Measurements from ENCODE around the gene CYP19A1.

Gene CYP19A1

GRCh38 chr15:51252671-51253070, 85.7 kb downstream of the CYP19A1 start:
- no peak for DNase-seq

DNA sequence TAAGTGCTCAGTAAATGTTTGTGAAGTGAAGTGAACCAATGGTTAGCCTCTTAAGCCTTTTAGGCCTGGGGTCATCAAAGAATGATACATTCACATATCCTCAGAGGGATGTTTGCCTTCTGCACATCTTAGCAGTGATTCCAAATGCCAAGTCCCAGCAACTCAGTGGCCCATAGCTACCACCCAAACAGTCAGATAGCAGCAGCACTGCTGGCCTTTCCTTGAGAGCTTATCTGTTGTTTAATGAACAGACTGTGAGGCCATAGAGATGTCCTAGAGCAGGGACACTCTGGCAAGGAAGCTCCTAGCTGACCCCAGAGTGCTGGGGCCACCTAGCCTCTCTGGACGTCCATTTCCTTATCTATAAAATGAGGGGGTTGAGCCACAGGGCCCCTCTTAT, 86.8 kb downstream of the CYP19A1 start:
- no peak for DNase-seq

GRCh38 chr15:51250217-51251011, 88.0 kb downstream of the CYP19A1 start:
- DNase-seq, result no peak

GRCh38 chr15:51245628-51246027, 92.8 kb downstream of the CYP19A1 start:
- no peak for DNase-seq

- no peak for DNase-seq
Observed at GRCh38 chr15:51244423-51244869, 94.0 kb downstream of the CYP19A1 start.

GRCh38 chr15:51243774-51244173, 94.6 kb downstream of the CYP19A1 start:
- DNase-seq, result no peak

DNA sequence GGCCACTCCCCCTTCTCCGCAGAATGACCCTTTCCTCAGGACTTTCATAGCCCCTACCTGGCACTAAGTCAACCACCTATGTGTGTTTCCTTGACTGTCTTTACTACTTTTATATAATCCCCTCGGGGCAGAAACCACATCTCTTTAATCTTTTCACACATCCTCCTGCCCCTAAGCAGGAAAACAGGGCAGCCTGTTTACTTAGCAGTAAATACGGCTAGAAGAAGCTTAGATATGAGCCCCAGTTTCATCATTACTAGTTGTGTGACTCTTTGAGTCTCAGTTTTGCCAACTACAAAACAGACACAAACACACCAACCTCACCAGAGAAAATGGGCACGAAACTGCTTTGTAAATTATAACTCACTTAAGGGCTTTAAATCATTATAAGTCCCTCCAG, 98.3 kb downstream of the CYP19A1 start:
- DNase-seq, result no peak

GRCh38 chr15:51237816-51238215, 100.6 kb downstream of the CYP19A1 start:
- no peak for DNase-seq

DNA sequence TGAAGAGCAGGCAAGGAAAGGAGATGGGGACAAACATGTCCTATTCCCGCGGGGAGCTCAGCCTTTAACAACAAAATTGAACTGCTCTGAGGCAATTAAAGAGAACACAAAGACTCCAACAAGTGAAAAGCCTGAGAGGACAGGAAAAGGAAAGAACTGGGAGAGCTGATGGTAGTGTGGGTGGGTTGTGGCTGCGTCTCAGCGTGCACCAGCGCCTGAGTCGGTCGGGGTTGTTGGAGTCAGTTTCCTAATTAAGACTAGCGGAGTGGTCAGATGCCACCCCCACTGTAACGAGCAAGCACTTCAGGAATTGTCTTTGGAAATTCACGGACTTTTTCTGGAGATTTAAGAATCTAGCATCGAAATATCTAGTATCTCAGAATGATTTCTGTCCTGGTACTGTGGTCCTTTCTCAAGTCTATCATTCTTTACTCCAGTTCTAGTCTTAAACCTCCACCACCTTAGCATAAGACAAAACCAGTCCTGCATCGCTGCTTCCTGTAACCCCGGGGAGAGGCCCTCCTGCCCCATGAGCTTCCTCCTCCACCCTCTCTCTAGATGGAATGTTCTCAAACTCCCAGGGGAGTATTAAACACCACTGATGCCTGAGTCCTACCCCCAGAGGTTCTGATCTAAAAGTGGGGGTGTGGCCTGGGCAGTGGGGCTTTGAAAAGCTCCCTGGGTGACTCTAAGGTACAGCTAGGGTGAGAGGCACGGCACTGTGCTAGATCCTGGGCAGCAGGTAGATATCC, 104.0 kb downstream of the CYP19A1 start:
- DNase-seq, result no peak

GRCh38 chr15:51232581-51232980, 105.8 kb downstream of the CYP19A1 start:
- DNase-seq, result no peak

- no peak for DNase-seq
Observed at GRCh38 chr15:51229907-51230330, 108.5 kb downstream of the CYP19A1 start.

- DNase-seq, result peak in 1 of 2 donors; percentile 47
Observed at GRCh38 chr15:51227940-51228732, 110.3 kb downstream of the CYP19A1 start.

- DNase-seq, result no peak
Observed at GRCh38 chr15:51226576-51227210, 111.7 kb downstream of the CYP19A1 start.

DNA sequence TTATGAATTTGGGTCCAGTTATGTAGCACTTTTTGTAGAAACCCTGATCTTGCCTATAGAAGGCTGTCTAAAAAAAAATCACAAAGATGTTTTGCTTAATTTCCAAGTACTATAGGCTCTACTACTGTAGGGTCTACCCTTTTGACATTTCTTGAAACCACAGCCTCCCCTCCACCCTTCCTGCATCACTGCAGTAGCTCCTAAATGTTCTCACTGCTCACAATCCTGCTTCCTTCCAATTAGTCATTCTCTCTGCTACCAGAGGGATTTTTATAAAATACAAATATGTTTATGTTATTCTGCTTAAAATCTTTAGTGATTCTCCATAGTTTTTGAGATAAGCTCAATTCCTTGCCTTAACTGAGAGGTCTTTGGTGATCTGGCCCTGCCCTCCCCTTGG, 114.0 kb downstream of the CYP19A1 start:
- DNase-seq, result no peak

- peak in 1 of 2 donors; percentile 1 for DNase-seq
Observed at GRCh38 chr15:51223771-51224229, 114.6 kb downstream of the CYP19A1 start.

GRCh38 chr15:51218299-51218938, 120.0 kb downstream of the CYP19A1 start:
- DNase-seq, result no peak

GRCh38 chr15:51212909-51213308, 125.5 kb downstream of the CYP19A1 start:
- no peak for DNase-seq

GRCh38 chr15:51212239-51212638, 126.2 kb downstream of the CYP19A1 start:
- no peak for DNase-seq

DNA sequence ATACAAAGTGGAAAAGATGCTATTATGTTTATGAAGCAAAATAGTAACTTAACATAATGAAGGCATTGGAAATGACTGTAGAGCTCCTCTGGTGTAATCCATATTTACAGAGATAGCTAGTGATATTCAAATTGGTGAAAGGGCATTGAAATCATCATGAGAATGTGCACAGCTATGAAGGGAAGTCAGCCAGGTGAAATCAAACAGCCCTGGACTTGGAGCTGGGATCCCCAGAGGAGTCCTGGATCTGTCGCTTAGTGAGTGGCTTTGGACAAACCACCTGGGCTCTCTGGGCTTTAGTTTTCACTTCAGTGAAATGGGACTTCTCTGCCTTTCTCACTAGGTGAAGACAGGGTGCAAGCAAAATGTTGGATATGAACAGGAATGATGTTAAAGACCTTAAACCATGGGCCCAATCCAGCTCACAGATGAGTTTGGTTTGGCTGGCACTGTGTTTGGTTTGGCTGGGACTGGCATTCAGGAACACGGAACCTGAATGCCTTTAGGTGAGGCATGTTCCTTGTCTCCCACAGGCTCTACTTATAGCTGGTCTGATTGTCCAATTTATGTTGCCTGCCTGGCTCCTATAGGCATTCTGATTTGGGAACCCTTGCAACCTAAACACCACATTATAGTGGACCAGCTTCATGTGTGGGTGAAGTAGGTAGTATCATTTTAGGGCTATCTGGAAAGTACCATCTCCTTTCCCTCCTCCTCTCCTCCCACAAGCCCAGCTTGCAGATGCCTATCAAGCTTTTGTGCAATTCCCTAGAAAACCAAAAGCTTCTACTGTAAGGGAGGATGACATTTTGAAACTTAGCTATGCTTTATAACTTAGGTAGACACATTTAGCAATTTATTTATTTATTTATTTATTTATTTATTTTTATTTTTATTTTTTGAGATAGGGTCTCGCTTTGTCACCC, 133.1 kb downstream of the CYP19A1 start:
- DNase-seq, result no peak

DNA sequence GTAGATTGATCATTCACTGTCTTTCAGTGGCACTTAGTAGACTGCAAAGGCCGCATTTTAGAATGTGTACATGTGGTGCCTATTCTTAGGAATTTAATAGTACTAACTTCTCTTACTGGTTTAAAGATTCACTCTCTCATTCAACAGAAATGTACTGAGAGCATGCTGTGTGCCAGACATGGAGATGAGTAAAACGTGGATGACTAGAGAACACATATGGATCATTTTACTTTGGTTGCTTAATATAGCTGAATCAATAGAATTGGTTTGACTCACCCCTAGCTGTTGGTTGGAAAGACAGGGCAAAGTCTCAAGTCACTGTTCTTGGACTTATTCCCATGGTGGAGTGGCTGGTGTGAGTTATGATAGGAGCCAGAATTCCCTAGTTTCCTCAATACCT, 134.6 kb downstream of the CYP19A1 start:
- no peak for DNase-seq

DNA sequence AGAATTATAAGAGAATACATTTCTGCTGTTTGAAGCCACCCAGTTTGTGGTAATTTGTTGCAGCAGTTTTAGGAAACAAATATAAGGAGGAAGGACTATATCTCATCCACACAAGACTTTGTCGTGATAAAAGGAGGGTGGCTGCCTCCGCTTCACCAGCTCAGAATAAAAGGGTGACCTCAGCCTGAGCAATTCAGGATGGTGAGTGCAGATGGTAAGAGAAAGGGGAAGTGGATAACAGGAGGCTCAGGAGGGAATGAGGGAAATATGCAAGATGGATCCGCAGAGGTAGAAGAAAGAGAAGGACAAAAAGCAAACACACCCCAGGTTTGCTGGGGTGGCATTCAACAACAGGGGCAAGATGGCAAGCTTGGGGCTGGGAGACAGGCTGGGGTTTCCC, 135.6 kb downstream of the CYP19A1 start:
- DNase-seq, result no peak
